Esophagus squamous epithelium (tissue), 4 donors: ENCODE measurements around the gene STAMBP.

Experiments used
- CTCF ChIP-seq, 6 experiments: fragments of 450-650 bp in 4 of 6; fragments of 200-600 bp in 2 of 6; sonication (generic) in 2 of 6; IDR thresholded peaks; one replicate each; pipeline ENCODE4 v1.5.1; 2016 to 2019; ENCODE audit warnings: antibody characterized with exemption in 6 of 6, mild to moderate bottlenecking in 4 of 6, moderate library complexity in 4 of 6
- POLR2A ChIP-seq, 4 donors: fragments of 450-650 bp; IDR thresholded peaks; one replicate each; pipeline ENCODE4 v1.6.1; 2017; ENCODE audit warnings: antibody characterized with exemption in 4 of 4, mild to moderate bottlenecking in 4 of 4, moderate library complexity in 3 of 4

- no peak for TF ChIP-seq CTCF (IDR thresholded peaks at IDR 0.05)
- no peak for TF ChIP-seq POLR2A (IDR thresholded peaks at IDR 0.05)
Observed at GRCh38 chr2:73897934-73898333, 69.2 kb downstream of the STAMBP start.
